Naive thymus-derived CD4-positive, alpha-beta T cell (primary cell): Measurements from ENCODE around the gene S100A2. TPM values are rescaled to one million over a fixed set of nuclear protein-coding genes. Genes with fewer than 3 reads are reported as not detected.
"Not testable (repeated sequence)": the region's sequence is repeated elsewhere in the genome, so short reads cannot be mapped to it uniquely, and the experiment has no call there.

ENCODE experiments used
- ATAC-seq: fragments of 150-1000 bp; cut with Tn5 transposase; 2 replicates; pipeline ENCODE4 v1.10.0; 2021; ENCODE audit warnings: mild to moderate bottlenecking, moderate library complexity
- CTCF ChIA-PET: fragments of 350-600 bp; sonication (Branson Sonifier 250); formaldehyde crosslinking; loops from one replicate; lab custom pipeline; 2021; ENCODE audit warnings: antibody characterized with exemption; lab: Charles Lee
- POLR2A ChIA-PET: fragments of 350-600 bp; sonication (Branson Sonifier 250); formaldehyde crosslinking; loops from one replicate; lab custom pipeline; 2021; ENCODE audit warnings: antibody characterized with exemption, inconsistent platforms; lab: Charles Lee
- DNase-seq, 9 donors: peaks; one replicate each; pipeline versions ENCODE4 v3.0.0 to v3.0.0-alpha.2; 2020 to 2022; ENCODE audit warnings: mixed read lengths in 1 of 9
- H3K27ac ChIP-seq: one replicate; pipeline ENCODE4 v1.7.0; 2013; ENCODE audit warnings: mild to moderate bottlenecking, low read depth, low read length, moderate library complexity
- H3K27me3 ChIP-seq, 2 donors: one replicate each; pipeline ENCODE4 v1.7.0; 2013; ENCODE audit warnings: low read length in 2 of 2, mild to moderate bottlenecking in 2 of 2, moderate library complexity in 2 of 2; ENCODE audit not compliant: control insufficient read depth in 2 of 2, insufficient read depth in 2 of 2
- H3K36me3 ChIP-seq, 3 experiments: 1 replicate in 2 of 3; 2 replicates in 1 of 3; pipeline ENCODE4 v1.7.0; 2013; ENCODE audit warnings: low read length in 3 of 3, mild to moderate bottlenecking in 3 of 3, moderate library complexity in 1 of 3; ENCODE audit not compliant: insufficient read depth in 3 of 3, control insufficient read depth in 2 of 3
- H3K4me1 ChIP-seq, 2 donors: one replicate each; pipeline ENCODE4 v1.7.0; 2013; ENCODE audit warnings: low read length in 2 of 2, mild to moderate bottlenecking in 2 of 2, moderate library complexity in 1 of 2; ENCODE audit not compliant: control insufficient read depth in 2 of 2, insufficient read depth in 2 of 2
- H3K4me3 ChIP-seq: 2 replicates; pipeline ENCODE4 v1.7.0; 2013; ENCODE audit warnings: mild to moderate bottlenecking, low read length
- H3K9me3 ChIP-seq, 3 experiments: 1 replicate in 2 of 3; 2 replicates in 1 of 3; pipeline ENCODE4 v1.7.0; 2013; ENCODE audit warnings: low read length in 3 of 3; ENCODE audit not compliant: control insufficient read depth in 2 of 3
- H3K27ac Mint-ChIP-seq, 9 donors: one replicate each; pipeline ENCODE4 v1.8.0; 2020 to 2022; ENCODE audit warnings: mixed read lengths in 9 of 9, mild to moderate bottlenecking in 8 of 9, moderate library complexity in 5 of 9, inconsistent platforms in 2 of 9
- H3K27me3 Mint-ChIP-seq, 5 donors: one replicate each; pipeline ENCODE4 v1.8.0; 2021 to 2022; ENCODE audit warnings: mixed read lengths in 5 of 5, mild to moderate bottlenecking in 1 of 5
- H3K36me3 Mint-ChIP-seq, 5 donors: one replicate each; pipeline ENCODE4 v1.8.0; 2020 to 2022; ENCODE audit warnings: mixed read lengths in 5 of 5, mild to moderate bottlenecking in 3 of 5, inconsistent platforms in 1 of 5
- H3K4me1 Mint-ChIP-seq, 7 donors: one replicate each; pipeline ENCODE4 v1.8.0; 2020 to 2022; ENCODE audit warnings: mixed read lengths in 7 of 7, mild to moderate bottlenecking in 3 of 7, inconsistent platforms in 1 of 7
- H3K4me3 Mint-ChIP-seq, 10 donors: one replicate each; pipeline ENCODE4 v1.8.0; 2020 to 2022; ENCODE audit warnings: mild to moderate bottlenecking in 10 of 10, mixed read lengths in 10 of 10, moderate library complexity in 6 of 10, inconsistent platforms in 2 of 10
- H3K9me3 Mint-ChIP-seq, 11 donors: one replicate each; pipeline ENCODE4 v1.8.0; 2020 to 2022; ENCODE audit warnings: mixed read lengths in 11 of 11, mild to moderate bottlenecking in 4 of 11, inconsistent platforms in 1 of 11, moderate library complexity in 1 of 11
- intact Hi-C, 2 donors: fragments of 100-400 bp; cut with micrococcal nuclease; formaldehyde crosslinking; loops; one replicate each; pipeline ENCODE4 v1.15.1; 2023
- polyA plus RNA-seq, 2 donors: library from polyadenylated mRNA; unstranded; fragments of 300-500 nt; fragmentation: Illumina TruSeq; gene quantifications; one replicate each; pipeline ENCODE4 v1.2.3, GENCODE V29; 2021
- total RNA-seq, 6 experiments: library from RNA in 5 of 6; stranded (reverse) in 5 of 6; gene quantifications; 1 replicate in 5 of 6; 2 replicates in 1 of 6; pipeline ENCODE4 v1.2.3 and lab custom pipeline; 2021 to 2026

S100A2 gene
- total and polyA plus RNA-seq, 7 experiments from 2014 or later = 1.1 TPM; not detected in 6

- ATAC-seq, H3K36me3 ChIP-seq, H3K27ac ChIP-seq, intact Hi-C loops, H3K4me1 ChIP-seq, H3K9me3 Mint-ChIP-seq, DNase-seq, H3K27me3 Mint-ChIP-seq, H3K27me3 ChIP-seq, H3K4me3 ChIP-seq, H3K36me3 Mint-ChIP-seq, CTCF ChIA-PET, H3K9me3 ChIP-seq: not testable (repeated sequence)
- Mint-ChIP-seq H3K4me1 (peaks cover 0 to 16% (median 6%) of the 10 kb centered on the region in 7 donors), H3K4me3 (peak overlapping the region in 3 of 10 donors; percentile 21 to 34 (median 22)), H3K27ac (peak overlapping the region in 1 of 9 donors; percentile 56)
- POLR2A ChIA-PET = interaction anchor here (1.2 kb wide), 1 partner anchor 22 kb away, joined by 4 read pairs; no protein-coding TSS in a partner anchor
Measured at GRCh38 chr1:153522353-153523048, 43.1 kb downstream of the S100A2 start.

DNA sequence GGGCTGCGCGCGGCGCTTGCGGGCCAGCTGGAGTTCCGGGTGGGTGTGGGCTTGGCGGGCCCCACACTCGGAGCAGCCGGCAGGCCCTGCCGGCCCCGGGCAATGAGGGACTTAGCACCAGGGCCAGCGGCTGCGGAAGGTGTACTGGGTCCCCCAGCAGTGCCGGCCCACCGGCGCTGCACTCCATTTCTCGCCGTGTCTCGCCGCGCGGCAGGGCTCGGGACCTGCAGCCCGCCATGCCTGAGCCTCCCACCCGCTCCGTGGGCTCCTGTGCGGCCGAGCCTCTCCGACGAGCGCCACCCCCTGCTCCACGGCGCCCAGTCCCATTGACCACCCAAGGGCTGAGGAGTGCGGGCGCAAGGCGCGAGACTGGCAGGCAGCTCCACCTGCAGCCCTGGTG lies 43.8 kb downstream of the S100A2 start:
- H3K4me3 Mint-ChIP-seq, H3K27ac ChIP-seq, intact Hi-C loops, DNase-seq, H3K4me3 ChIP-seq, ATAC-seq, H3K27me3 ChIP-seq, H3K36me3 Mint-ChIP-seq, H3K36me3 ChIP-seq, H3K9me3 Mint-ChIP-seq, H3K9me3 ChIP-seq, H3K4me1 ChIP-seq, H3K27ac Mint-ChIP-seq, H3K27me3 Mint-ChIP-seq: not testable (repeated sequence)
- ChIA-PET POLR2A (interaction anchor here (1.2 kb wide), 1 partner anchor 11 kb away, joined by 5 read pairs; no protein-coding TSS in a partner anchor), CTCF (interaction anchor here (1.6 kb wide), 1 partner anchor 10 kb away, joined by 10 read pairs; no protein-coding TSS in a partner anchor)
- H3K4me1 Mint-ChIP-seq = peaks cover 0 to 16% (median 6%) of the 10 kb centered on the region in 7 donors

DNA sequence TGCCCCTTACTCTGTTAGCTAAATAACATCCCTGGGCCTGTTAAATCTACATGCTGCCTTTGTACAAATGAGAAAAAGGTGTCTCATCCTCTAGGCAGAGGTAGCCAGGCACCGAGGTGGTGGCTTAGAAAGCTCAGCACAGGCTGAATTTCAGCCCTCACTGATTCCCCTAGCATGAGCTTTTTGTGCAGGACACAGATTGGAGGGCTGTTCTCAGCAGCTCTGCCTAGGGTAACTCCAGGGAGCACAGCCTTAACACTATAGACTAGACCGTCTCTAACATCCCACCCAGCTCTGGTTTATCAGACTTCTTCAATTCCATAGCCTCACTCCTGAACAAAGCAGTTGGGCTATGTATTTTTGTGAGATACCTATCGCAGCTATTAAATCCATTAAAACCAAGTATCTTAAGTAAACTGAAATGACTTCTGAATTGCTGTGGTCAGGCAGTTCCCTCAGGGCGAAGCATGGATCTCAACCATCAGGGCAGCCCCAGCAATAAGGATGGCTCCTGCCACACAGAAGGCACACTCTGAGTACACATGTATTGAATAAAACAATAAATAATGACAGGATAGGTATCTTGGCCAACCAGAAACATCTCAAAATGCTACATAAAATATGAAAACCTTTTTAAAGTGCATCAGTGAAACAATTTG lies 44.7 kb downstream of the S100A2 start:
- intact Hi-C loops = no loop called here
- Histone ChIP-seq H3K27me3 (no peaks in the 10 kb centered on the region), H3K9me3 (no peaks in the 10 kb centered on the region), H3K4me3 (no peak overlapping the region), H3K4me1 (no peaks in the 10 kb centered on the region), H3K27ac (no peak overlapping the region), H3K36me3 (no peaks in the 10 kb centered on the region)
- Mint-ChIP-seq H3K9me3 (no peaks in the 10 kb centered on the region), H3K27me3 (no peaks in the 10 kb centered on the region), H3K4me1 (peaks cover 0 to 22% (median 6%) of the 10 kb centered on the region in 7 donors), H3K36me3 (no peaks in the 10 kb centered on the region), H3K4me3 (no peak overlapping the region), H3K27ac (peak overlapping the region in 1 of 9 donors; percentile 62)
- DNase-seq = no peak
- ChIA-PET POLR2A (interaction anchor here (0.7 to 1.2 kb wide), 5 partner anchors 11 to 117 kb away, joined by 3 to 5 read pairs (median 3); partner anchors contain the start of gene S100A5), CTCF (interaction anchor here (1.1 to 1.6 kb wide), 2 partner anchors 11 to 47 kb away, joined by 9 to 10 read pairs; no protein-coding TSS in a partner anchor)
- no peak for ATAC-seq

DNA sequence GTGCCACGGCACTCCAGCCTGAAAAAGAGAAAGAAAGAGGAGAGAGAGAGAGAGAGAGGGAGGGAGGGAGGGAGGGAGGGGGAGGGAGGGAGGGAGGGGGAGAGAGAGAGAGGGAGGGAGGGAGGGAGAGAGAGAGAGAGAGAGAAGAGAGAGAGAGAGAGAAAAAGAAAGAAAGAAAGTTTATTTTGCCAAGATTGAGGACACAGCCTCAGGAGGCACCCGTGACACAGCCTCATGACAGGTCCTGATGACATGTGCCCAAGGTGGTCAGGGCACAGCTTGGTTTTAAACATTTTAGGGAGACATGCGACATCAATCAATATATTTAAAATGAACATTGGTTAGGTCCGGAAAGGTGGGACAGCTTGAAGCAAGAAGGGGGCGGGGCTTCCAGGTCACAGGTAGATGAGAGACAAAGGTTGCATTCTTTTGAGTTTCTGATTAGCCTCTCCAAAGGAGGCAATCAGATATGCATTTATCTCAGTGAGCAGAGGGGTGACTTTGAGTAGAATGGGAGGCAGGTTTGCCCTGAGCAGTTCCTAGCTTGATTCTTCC lies 45.4 kb downstream of the S100A2 start:
- ATAC-seq, H3K36me3 ChIP-seq, H3K27me3 ChIP-seq, H3K4me3 ChIP-seq, intact Hi-C loops, H3K27me3 Mint-ChIP-seq, H3K9me3 Mint-ChIP-seq, H3K27ac ChIP-seq, DNase-seq, H3K4me3 Mint-ChIP-seq, H3K9me3 ChIP-seq, H3K4me1 ChIP-seq, H3K36me3 Mint-ChIP-seq: not testable (repeated sequence)
- peak overlapping the region in 1 of 9 donors; percentile 62 for H3K27ac Mint-ChIP-seq
- POLR2A ChIA-PET = interaction anchor here (0.7 to 0.9 kb wide), 4 partner anchors 11 to 117 kb away, joined by 3 read pairs; partner anchors contain the start of gene S100A5
- peaks cover 0 to 19% (median 6%) of the 10 kb centered on the region in 7 donors for H3K4me1 Mint-ChIP-seq
- CTCF ChIA-PET = interaction anchor here (0.7 to 1.6 kb wide), 4 partner anchors 12 to 133 kb away, joined by 3 to 10 read pairs (median 6); partner anchors contain the start of gene S100A4

- Mint-ChIP-seq H3K9me3 (no peaks in the 10 kb centered on the region), H3K36me3 (no peaks in the 10 kb centered on the region), H3K27ac (peak overlapping the region in 1 of 9 donors; percentile 83), H3K4me3 (no peak overlapping the region), H3K4me1 (peaks cover 0 to 17% (median 6%) of the 10 kb centered on the region in 7 donors), H3K27me3 (no peaks in the 10 kb centered on the region)
- H3K36me3 ChIP-seq = no peaks in the 10 kb centered on the region
- no peak overlapping the region for H3K27ac ChIP-seq
- H3K4me1 ChIP-seq = no peaks in the 10 kb centered on the region
- no peaks in the 10 kb centered on the region for H3K9me3 ChIP-seq
- intact Hi-C loops = loop anchor here in 1 of 2 donors (10.0 kb wide), 1 partner anchor 466 kb away; the partner anchor contains the start of gene RAB13
- no peak for DNase-seq
- H3K27me3 ChIP-seq = no peaks in the 10 kb centered on the region
- CTCF ChIA-PET = interaction anchor here (0.6 to 0.7 kb wide), 2 partner anchors 26 to 1061 kb away, joined by 3 read pairs; partner anchors contain the start of gene S100A4
- ATAC-seq = no peak
- no peak overlapping the region for H3K4me3 ChIP-seq
- POLR2A ChIA-PET = no interaction called here
Measured at GRCh38 chr1:153519242-153519641, 46.4 kb downstream of the S100A2 start.
